Karpas-422 (cell line): ENCODE data around the gene ZFP64. TPM values are rescaled to one million over a fixed set of nuclear protein-coding genes. Genes with fewer than 3 reads are reported as not detected.
"Not testable (repeated sequence)": the region's sequence is repeated elsewhere in the genome, so short reads cannot be mapped to it uniquely, and the experiment has no call there.

Experiments used
- DNase-seq: peaks from one replicate; pipeline ENCODE4 v3.0.0-alpha.2; 2015
- H2AFZ ChIP-seq: fragments of 200-600 bp; sonication (generic); 2 replicates; pipeline ENCODE4 v1.6.1; 2014; ENCODE audit warnings: antibody characterized with exemption, low read length, mixed read lengths
- H3K27ac ChIP-seq: fragments of 200-600 bp; sonication (generic); 2 replicates; pipeline ENCODE4 v1.5.1; 2014; ENCODE audit warnings: mild to moderate bottlenecking, low read length, moderate library complexity
- H3K27me3 ChIP-seq: fragments of 200-600 bp; sonication (generic); 2 replicates; pipeline ENCODE4 v1.6.1; 2014; ENCODE audit warnings: low read length, mixed read lengths
- H3K36me3 ChIP-seq: fragments of 200-600 bp; sonication (generic); 2 replicates; pipeline ENCODE4 v1.6.1; 2014; ENCODE audit warnings: low read length, mixed read lengths; ENCODE audit not compliant: insufficient read depth
- H3K4me1 ChIP-seq: fragments of 200-600 bp; sonication (generic); 2 replicates; pipeline ENCODE4 v1.6.1; 2014; ENCODE audit warnings: mild to moderate bottlenecking, low read length, mixed read lengths
- H3K4me2 ChIP-seq: fragments of 200-600 bp; sonication (generic); 2 replicates; pipeline ENCODE4 v1.6.1; 2014; ENCODE audit warnings: low read length, low read depth, mild to moderate bottlenecking; ENCODE audit not compliant: poor library complexity, severe bottlenecking
- H3K4me3 ChIP-seq: fragments of 200-600 bp; sonication (generic); 2 replicates; pipeline ENCODE4 v1.5.1; 2014; ENCODE audit warnings: mild to moderate bottlenecking, antibody characterized with exemption, low read length, mixed read lengths
- H3K79me2 ChIP-seq: fragments of 200-600 bp; sonication (generic); 2 replicates; pipeline ENCODE4 v1.6.1; 2014; ENCODE audit warnings: mild to moderate bottlenecking, low read length, mixed read lengths
- H3K9ac ChIP-seq: fragments of 200-600 bp; sonication (generic); 2 replicates; pipeline ENCODE4 v1.6.0; 2014; ENCODE audit warnings: low read length
- H3K9me2 ChIP-seq: fragments of 200-600 bp; sonication (generic), shearing (Covaris generic); replicated peaks from 2 replicates; pipeline ENCODE4 v1.6.0; 2014; ENCODE audit warnings: mild to moderate bottlenecking, low read length, moderate library complexity; ENCODE audit not compliant: insufficient read depth
- H3K9me3 ChIP-seq: fragments of 300-700, 200-600 bp; sonication (generic); 2 replicates; pipeline ENCODE4 v1.6.1; 2014; ENCODE audit warnings: low read length, mixed read lengths
- H4K20me1 ChIP-seq: fragments of 200-600 bp; sonication (generic); 2 replicates; pipeline ENCODE4 v1.6.1; 2014; ENCODE audit warnings: mild to moderate bottlenecking, antibody characterized with exemption, low read length, low read depth; ENCODE audit not compliant: insufficient read depth
- total RNA-seq: library from RNA; depleted of rRNA; stranded (reverse); fragments of >200 nt; shearing (Covaris generic); gene quantifications from 2 replicates; pipeline ENCODE4 v1.2.3, GENCODE V29; 2014; ENCODE audit warnings: low replicate concordance

ZFP64 gene
- total RNA-seq, 1 experiment from 2014 or later: 5.9 TPM

GRCh38 chr20:52143277-52143676 is 48.3 kb downstream of the ZFP64 start:
- Histone ChIP-seq H3K4me3 (no peak overlapping the region), H3K4me2 (no peak overlapping the region), H4K20me1 (no peaks in the 10 kb centered on the region), H3K79me2 (no peaks in the 10 kb centered on the region), H3K27ac (no peak overlapping the region), H3K36me3 (no peaks in the 10 kb centered on the region), H3K9ac (no peak overlapping the region), H3K4me1 (no peaks in the 10 kb centered on the region), H3K9me2 (no peaks in the 10 kb centered on the region), H2AFZ (no peak overlapping the region), H3K9me3 (no peaks in the 10 kb centered on the region), H3K27me3 (no peaks in the 10 kb centered on the region)
- DNase-seq: no peak

- Histone ChIP-seq H3K9me2 (no peaks in the 10 kb centered on the region), H3K36me3 (no peaks in the 10 kb centered on the region), H2AFZ (no peak overlapping the region), H3K27ac (no peak overlapping the region), H3K4me1 (no peaks in the 10 kb centered on the region), H3K9me3 (no peaks in the 10 kb centered on the region), H3K4me2 (no peak overlapping the region), H3K9ac (no peak overlapping the region), H3K4me3 (no peak overlapping the region), H3K27me3 (no peaks in the 10 kb centered on the region), H4K20me1 (no peaks in the 10 kb centered on the region), H3K79me2 (no peaks in the 10 kb centered on the region)
- no peak for DNase-seq
Measured at GRCh38 chr20:52142757-52143156, 48.8 kb downstream of the ZFP64 start.

- no peak for DNase-seq
- H3K79me2 ChIP-seq: no peaks in the 10 kb centered on the region
Measured at GRCh38 chr20:52139986-52140385, 51.6 kb downstream of the ZFP64 start.

GRCh38 chr20:52137850-52138249 is 53.7 kb downstream of the ZFP64 start:
- Histone ChIP-seq H3K79me2 (no peaks in the 10 kb centered on the region), H3K4me2 (no peak overlapping the region), H3K9me3 (no peaks in the 10 kb centered on the region), H3K4me3 (no peak overlapping the region), H2AFZ (no peak overlapping the region), H4K20me1 (no peaks in the 10 kb centered on the region), H3K27ac (no peak overlapping the region), H3K27me3 (no peaks in the 10 kb centered on the region), H3K9ac (no peak overlapping the region), H3K4me1 (no peaks in the 10 kb centered on the region), H3K36me3 (no peaks in the 10 kb centered on the region), H3K9me2 (no peaks in the 10 kb centered on the region)
- no peak for DNase-seq

More at GRCh38 chr20:52139986-52140385, 51.6 kb downstream of the ZFP64 start:
- H3K27ac ChIP-seq: no peak overlapping the region
- H3K9me2 ChIP-seq: no peaks in the 10 kb centered on the region
- no peaks in the 10 kb centered on the region for H3K9me3 ChIP-seq
- H3K4me2 ChIP-seq: no peak overlapping the region
- no peaks in the 10 kb centered on the region for H3K4me1 ChIP-seq
- H3K27me3 ChIP-seq: no peaks in the 10 kb centered on the region
- no peak overlapping the region for H2AFZ ChIP-seq
- H3K4me3 ChIP-seq: no peak overlapping the region
- no peaks in the 10 kb centered on the region for H3K36me3 ChIP-seq
- no peak overlapping the region for H3K9ac ChIP-seq
- H4K20me1 ChIP-seq: no peaks in the 10 kb centered on the region

- H3K4me1 ChIP-seq, H3K79me2 ChIP-seq, H3K4me3 ChIP-seq, H3K27ac ChIP-seq, H3K4me2 ChIP-seq, H2AFZ ChIP-seq, H3K36me3 ChIP-seq, H3K9ac ChIP-seq, H3K9me2 ChIP-seq, H3K27me3 ChIP-seq, DNase-seq, H4K20me1 ChIP-seq, H3K9me3 ChIP-seq: not testable (repeated sequence)
Measured at GRCh38 chr20:52133714-52134113, 57.9 kb downstream of the ZFP64 start.

GRCh38 chr20:52132337-52132736 is 59.2 kb downstream of the ZFP64 start:
- Histone ChIP-seq H3K4me1 (no peaks in the 10 kb centered on the region), H3K79me2 (no peaks in the 10 kb centered on the region), H3K9me2 (no peaks in the 10 kb centered on the region), H3K27me3 (no peaks in the 10 kb centered on the region), H4K20me1 (no peaks in the 10 kb centered on the region), H3K27ac (no peak overlapping the region), H3K4me3 (no peak overlapping the region), H3K4me2 (no peak overlapping the region), H3K9ac (no peak overlapping the region), H2AFZ (no peak overlapping the region), H3K36me3 (no peaks in the 10 kb centered on the region), H3K9me3 (no peaks in the 10 kb centered on the region)
- DNase-seq: no peak

- Histone ChIP-seq H3K9me2 (no peaks in the 10 kb centered on the region), H3K27me3 (no peaks in the 10 kb centered on the region), H3K9ac (no peak overlapping the region), H2AFZ (no peak overlapping the region), H3K4me2 (no peak overlapping the region), H3K27ac (no peak overlapping the region), H3K4me1 (no peaks in the 10 kb centered on the region), H3K79me2 (no peaks in the 10 kb centered on the region), H3K4me3 (no peak overlapping the region), H4K20me1 (no peaks in the 10 kb centered on the region), H3K36me3 (no peaks in the 10 kb centered on the region), H3K9me3 (no peaks in the 10 kb centered on the region)
- no peak for DNase-seq
Measured at GRCh38 chr20:52131048-52131643, 60.4 kb downstream of the ZFP64 start.

- H2AFZ ChIP-seq: no peak overlapping the region
- H3K27ac ChIP-seq: no peak overlapping the region
- no peaks in the 10 kb centered on the region for H3K4me1 ChIP-seq
- no peak overlapping the region for H3K4me2 ChIP-seq
- no peak overlapping the region for H3K9ac ChIP-seq
- no peaks in the 10 kb centered on the region for H3K36me3 ChIP-seq
- H3K4me3 ChIP-seq: no peak overlapping the region
- H3K27me3 ChIP-seq: no peaks in the 10 kb centered on the region
- H4K20me1 ChIP-seq: no peaks in the 10 kb centered on the region
- H3K9me3 ChIP-seq: no peaks in the 10 kb centered on the region
- no peaks in the 10 kb centered on the region for H3K79me2 ChIP-seq
- H3K9me2 ChIP-seq: no peaks in the 10 kb centered on the region
- DNase-seq: no peak
Measured at GRCh38 chr20:52130406-52130805, 61.2 kb downstream of the ZFP64 start.

GRCh38 chr20:52129611-52130010 is 62.0 kb downstream of the ZFP64 start:
- H3K27me3 ChIP-seq: no peaks in the 10 kb centered on the region
- DNase-seq: no peak
- no peaks in the 10 kb centered on the region for H3K9me3 ChIP-seq
- no peaks in the 10 kb centered on the region for H3K36me3 ChIP-seq
- no peak overlapping the region for H2AFZ ChIP-seq
- no peaks in the 10 kb centered on the region for H3K79me2 ChIP-seq
- H3K4me1 ChIP-seq: no peaks in the 10 kb centered on the region
- no peak overlapping the region for H3K4me3 ChIP-seq
- no peak overlapping the region for H3K27ac ChIP-seq
- H3K9ac ChIP-seq: no peak overlapping the region
- no peak overlapping the region for H3K4me2 ChIP-seq
- H3K9me2 ChIP-seq: no peaks in the 10 kb centered on the region
- no peaks in the 10 kb centered on the region for H4K20me1 ChIP-seq
